ENCODE data around the gene KIAA0586. TPM values are rescaled to one million over a fixed set of nuclear protein-coding genes. Genes with fewer than 3 reads are reported as not detected.
A peak's percentile ranks its signal among the peaks of the same experiment; 100 is the strongest.

The KIAA0586 gene
- total and polyA plus RNA-seq, 9 of the 15 experiments (the other 6 are each of a cell fraction or from before 2014, with no cell fraction given) = 11.2 to 30.9 (median 22.6) TPM

DNA sequence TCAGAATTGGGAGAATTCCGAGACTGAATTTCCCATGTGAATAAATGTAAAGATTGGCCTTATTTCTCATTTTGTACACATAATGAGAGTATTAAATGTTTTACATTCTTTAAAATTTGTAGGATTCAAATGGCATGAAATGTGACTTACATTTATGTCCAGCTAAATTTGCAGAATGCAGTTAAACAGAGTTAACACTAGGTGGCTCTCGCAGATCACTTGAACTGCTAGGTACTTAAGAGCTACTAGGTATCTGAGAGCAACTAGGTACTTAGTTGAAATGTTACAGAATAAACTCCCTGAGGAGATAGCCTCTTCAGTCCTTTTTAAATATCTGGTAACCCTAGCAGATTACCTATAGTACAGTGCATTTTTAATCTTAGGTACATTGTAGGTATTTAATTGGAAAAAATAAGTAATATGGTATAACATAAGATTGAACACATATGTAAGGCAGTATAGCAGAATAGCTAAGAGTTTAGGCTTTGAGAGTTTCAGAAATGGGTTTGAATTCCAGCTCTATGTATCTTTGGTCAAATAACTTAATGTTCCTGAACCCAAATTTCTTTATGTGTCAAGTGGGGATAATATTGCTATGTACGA, 73.8 kb downstream of the KIAA0586 start:
- H3K36me3 ChIP-seq (ENCODE audit: control insufficient read depth, insufficient read depth, low read length) = peaks cover 22% of the 10 kb centered on the region; the same call in 2 of the 3 replicates
- no peaks in the 10 kb centered on the region for H3K9me1 ChIP-seq (ENCODE audit: control insufficient read depth, insufficient read depth, low read length)
- no peak overlapping the region for H2AFZ ChIP-seq (ENCODE audit: low read depth, low read length)
- no peaks in the 10 kb centered on the region for H3K4me1 ChIP-seq (replicated peaks in 1 of 2; ENCODE audit: control insufficient read depth in 2 of 2, insufficient read depth in 2 of 2, low read length in 2 of 2)
- H3K27ac ChIP-seq (ENCODE audit: extremely low read depth, low read depth, low read length) = no peak overlapping the region
- no peak overlapping the region for H3K4me2 ChIP-seq (ENCODE audit: insufficient read depth, low read length)
- in situ Hi-C loops (cut with MboI) = no loop called here
- WGBS (ENCODE audit: insufficient coverage, low coverage, missing lambda C conversion rate) = 33% methylated on average over 3 of the region's 3 CpGs
- no peaks in the 10 kb centered on the region for H3K79me2 ChIP-seq (ENCODE audit: control insufficient read depth, insufficient read depth, low read length)
- ChIA-PET CTCF (ENCODE audit: low intra/inter-chr PET ratio) (interaction anchor here (0.8 to 1.2 kb wide), 3 partner anchors 555 to 943 kb away, joined by 3 to 5 read pairs (median 3); no protein-coding TSS in a partner anchor), POLR2A (interaction anchor here (0.8 kb wide), 2 partner anchors 23 to 394 kb away, joined by 3 to 4 read pairs; no protein-coding TSS in a partner anchor)
- FAIRE-seq (peak; percentile 42), DNase-seq (ENCODE audit: extremely low read depth in 1 of 4, low spot score in 3 of 4) (peak; percentile 9 to 49 (median 20)), ATAC-seq (peak; percentile 83)
- no peaks in the 10 kb centered on the region for H4K20me1 ChIP-seq (replicated peaks; ENCODE audit: control insufficient read depth, insufficient read depth, low read length)
- H3K27me3 ChIP-seq (ENCODE audit: control insufficient read depth in 2 of 2, insufficient read depth in 2 of 2, low read length in 2 of 2) = no peaks in the 10 kb centered on the region
- no TSS peak for BruUV-seq (replicated peaks)
- intact Hi-C loops (cut with micrococcal nuclease) = loop anchor here (5.0 to 10.0 kb wide), 4 partner anchors 136 to 621 kb away; partner anchors contain the start of gene DACT1
- H3K9me3 ChIP-seq (replicated peaks; ENCODE audit: control insufficient read depth, insufficient read depth, low read depth, low read length) = no peaks in the 10 kb centered on the region
- no peak overlapping the region for H3K9ac ChIP-seq (ENCODE audit: insufficient read depth in 1 of 2, low read depth in 2 of 2, low read length in 2 of 2)
- H3K4me3 ChIP-seq = no peak overlapping the region
- TF ChIP-seq, protein P1, sequence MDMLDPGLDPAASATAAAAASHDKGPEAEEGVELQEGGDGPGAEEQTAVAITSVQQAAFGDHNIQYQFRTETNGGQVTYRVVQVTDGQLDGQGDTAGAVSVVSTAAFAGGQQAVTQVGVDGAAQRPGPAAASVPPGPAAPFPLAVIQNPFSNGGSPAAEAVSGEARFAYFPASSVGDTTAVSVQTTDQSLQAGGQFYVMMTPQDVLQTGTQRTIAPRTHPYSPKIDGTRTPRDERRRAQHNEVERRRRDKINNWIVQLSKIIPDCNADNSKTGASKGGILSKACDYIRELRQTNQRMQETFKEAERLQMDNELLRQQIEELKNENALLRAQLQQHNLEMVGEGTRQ (CRISPR knock-in tag; IDR thresholded peaks at IDR 0.05) = no peak
- TF ChIP-seq ZNF589 (CRISPR knock-in tag; IDR thresholded peaks at IDR 0.05; ENCODE audit: low read depth) (no peak), ZNF184 (CRISPR knock-in tag; IDR thresholded peaks at IDR 0.05) (no peak), SMARCA4 (IDR thresholded peaks at IDR 0.05) (no peak), GTF2F1 (IDR thresholded peaks at IDR 0.05; ENCODE audit: low read depth, low read length) (no peak), ZNF764 (CRISPR knock-in tag; IDR thresholded peaks at IDR 0.05; ENCODE audit: low read depth) (no peak), POLR2G (IDR thresholded peaks at IDR 0.05; ENCODE audit: low read depth, low read length) (no peak), ILK (tag; IDR thresholded peaks at IDR 0.05; ENCODE audit: borderline replicate concordance, low read depth) (no peak), TEAD2 (tag; IDR thresholded peaks at IDR 0.05) (no peak)
- TF ChIP-seq, protein P2, sequence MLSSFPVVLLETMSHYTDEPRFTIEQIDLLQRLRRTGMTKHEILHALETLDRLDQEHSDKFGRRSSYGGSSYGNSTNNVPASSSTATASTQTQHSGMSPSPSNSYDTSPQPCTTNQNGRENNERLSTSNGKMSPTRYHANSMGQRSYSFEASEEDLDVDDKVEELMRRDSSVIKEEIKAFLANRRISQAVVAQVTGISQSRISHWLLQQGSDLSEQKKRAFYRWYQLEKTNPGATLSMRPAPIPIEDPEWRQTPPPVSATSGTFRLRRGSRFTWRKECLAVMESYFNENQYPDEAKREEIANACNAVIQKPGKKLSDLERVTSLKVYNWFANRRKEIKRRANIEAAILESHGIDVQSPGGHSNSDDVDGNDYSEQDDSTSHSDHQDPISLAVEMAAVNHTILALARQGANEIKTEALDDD (IDR thresholded peaks at IDR 0.05) = peak; percentile 72
- TF ChIP-seq, protein P3, sequence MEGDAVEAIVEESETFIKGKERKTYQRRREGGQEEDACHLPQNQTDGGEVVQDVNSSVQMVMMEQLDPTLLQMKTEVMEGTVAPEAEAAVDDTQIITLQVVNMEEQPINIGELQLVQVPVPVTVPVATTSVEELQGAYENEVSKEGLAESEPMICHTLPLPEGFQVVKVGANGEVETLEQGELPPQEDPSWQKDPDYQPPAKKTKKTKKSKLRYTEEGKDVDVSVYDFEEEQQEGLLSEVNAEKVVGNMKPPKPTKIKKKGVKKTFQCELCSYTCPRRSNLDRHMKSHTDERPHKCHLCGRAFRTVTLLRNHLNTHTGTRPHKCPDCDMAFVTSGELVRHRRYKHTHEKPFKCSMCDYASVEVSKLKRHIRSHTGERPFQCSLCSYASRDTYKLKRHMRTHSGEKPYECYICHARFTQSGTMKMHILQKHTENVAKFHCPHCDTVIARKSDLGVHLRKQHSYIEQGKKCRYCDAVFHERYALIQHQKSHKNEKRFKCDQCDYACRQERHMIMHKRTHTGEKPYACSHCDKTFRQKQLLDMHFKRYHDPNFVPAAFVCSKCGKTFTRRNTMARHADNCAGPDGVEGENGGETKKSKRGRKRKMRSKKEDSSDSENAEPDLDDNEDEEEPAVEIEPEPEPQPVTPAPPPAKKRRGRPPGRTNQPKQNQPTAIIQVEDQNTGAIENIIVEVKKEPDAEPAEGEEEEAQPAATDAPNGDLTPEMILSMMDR (IDR thresholded peaks at IDR 0.05 in 2 of 3, conservative IDR thresholded peaks at IDR 0.05 in 1 of 3; ENCODE audit: insufficient read depth in 2 of 3, low read depth in 1 of 3, low read length in 3 of 3) = peak; percentile 54 to 75 (median 59); a peak in 5 of 6 replicates
